ENCODE measurements around the gene DPCD.
"Not testable (repeated sequence)": the region's sequence is repeated elsewhere in the genome, so short reads cannot be mapped to it uniquely, and the experiment has no call there.

Gene DPCD

GRCh38 chr10:101585841-101586240 lies 2.3 kb upstream of the DPCD start:
- no peak for DNase-seq (ENCODE audit: low read depth, low spot score)

GRCh38 chr10:101588879-101589278 lies 758 bp downstream of the DPCD start:
- no peak for DNase-seq (ENCODE audit: low read depth, low spot score)

GRCh38 chr10:101593331-101593730 lies 5.2 kb downstream of the DPCD start:
- not testable (repeated sequence) for DNase-seq (ENCODE audit: low read depth, low spot score)

- DNase-seq (ENCODE audit: low read depth, low spot score), result no peak
Measured at GRCh38 chr10:101595591-101596433, 7.7 kb downstream of the DPCD start.

- DNase-seq (ENCODE audit: low read depth, low spot score), result no peak
Measured at GRCh38 chr10:101597091-101597900, 9.2 kb downstream of the DPCD start.

- no peak for DNase-seq (ENCODE audit: low read depth, low spot score)
Measured at GRCh38 chr10:101601541-101601940, 13.4 kb downstream of the DPCD start.

GRCh38 chr10:101602761-101603398 lies 14.8 kb downstream of the DPCD start:
- DNase-seq (ENCODE audit: low read depth, low spot score), result peak; percentile 17

- DNase-seq (ENCODE audit: low read depth, low spot score), result no peak
Measured at GRCh38 chr10:101607124-101607523, 19.0 kb downstream of the DPCD start.

GRCh38 chr10:101609481-101609880 lies 21.4 kb downstream of the DPCD start:
- DNase-seq (ENCODE audit: low read depth, low spot score), result no peak

GRCh38 chr10:101611096-101611905 lies 23.2 kb downstream of the DPCD start:
- no peak for DNase-seq (ENCODE audit: low read depth, low spot score)

GRCh38 chr10:101612086-101612485 lies 24.0 kb downstream of the DPCD start:
- no peak for DNase-seq (ENCODE audit: low read depth, low spot score)

- DNase-seq (ENCODE audit: low read depth, low spot score), result no peak
Measured at GRCh38 chr10:101612872-101613271, 24.8 kb downstream of the DPCD start.

GRCh38 chr10:101613646-101614045 lies 25.5 kb downstream of the DPCD start:
- DNase-seq (ENCODE audit: low read depth, low spot score), result no peak

GRCh38 chr10:101614663-101615524 lies 26.8 kb downstream of the DPCD start:
- DNase-seq (ENCODE audit: low read depth, low spot score), result no peak

- no peak for DNase-seq (ENCODE audit: low read depth, low spot score)
Measured at GRCh38 chr10:101615525-101616116, 27.5 kb downstream of the DPCD start.

GRCh38 chr10:101616415-101617101 lies 28.4 kb downstream of the DPCD start:
- no peak for DNase-seq (ENCODE audit: low read depth, low spot score)

GRCh38 chr10:101617102-101617823 lies 29.1 kb downstream of the DPCD start:
- no peak for DNase-seq (ENCODE audit: low read depth, low spot score)

GRCh38 chr10:101617824-101618568 lies 29.9 kb downstream of the DPCD start:
- no peak for DNase-seq (ENCODE audit: low read depth, low spot score)

Measured in brain pericyte (primary cell).